GM18508 (cell line): Measurements from ENCODE around the gene ZNF521.

Experiments
- ATAC-seq: cut with Tn5 transposase; IDR thresholded peaks from one replicate; pipeline ENCODE4 v1.9.1; 2021; ENCODE audit warnings: moderate number of reproducible peaks; ENCODE audit not compliant: insufficient read depth, unreplicated experiment

ZNF521 gene

GRCh38 chr18:25137197-25137472 lies 214.8 kb downstream of the ZNF521 start:
- ATAC-seq = no peak

- no peak for ATAC-seq
Observed at GRCh38 chr18:25136416-25137196, 215.4 kb downstream of the ZNF521 start.

GRCh38 chr18:25134861-25135260 lies 217.1 kb downstream of the ZNF521 start:
- ATAC-seq = no peak

GRCh38 chr18:25133879-25134278 lies 218.1 kb downstream of the ZNF521 start:
- no peak for ATAC-seq

- no peak for ATAC-seq
Observed at GRCh38 chr18:25132786-25133496, 219.0 kb downstream of the ZNF521 start.

GRCh38 chr18:25126751-25127150 lies 225.2 kb downstream of the ZNF521 start:
- ATAC-seq = no peak

GRCh38 chr18:25125680-25126079 lies 226.3 kb downstream of the ZNF521 start:
- no peak for ATAC-seq

GRCh38 chr18:25123438-25124232 lies 228.3 kb downstream of the ZNF521 start:
- no peak for ATAC-seq

GRCh38 chr18:25121442-25121841 lies 230.5 kb downstream of the ZNF521 start:
- ATAC-seq = no peak

GRCh38 chr18:25113566-25113965 lies 238.4 kb downstream of the ZNF521 start:
- ATAC-seq = no peak

- ATAC-seq = no peak
Observed at GRCh38 chr18:25112821-25113434, 239.0 kb downstream of the ZNF521 start.

- ATAC-seq = no peak
Observed at GRCh38 chr18:25111377-25112288, 240.3 kb downstream of the ZNF521 start.

- ATAC-seq = no peak
Observed at GRCh38 chr18:25109484-25109883, 242.5 kb downstream of the ZNF521 start.

GRCh38 chr18:25103468-25104155 lies 248.4 kb downstream of the ZNF521 start:
- ATAC-seq = no peak

GRCh38 chr18:25102662-25103061 lies 249.3 kb downstream of the ZNF521 start:
- ATAC-seq = no peak

GRCh38 chr18:25100418-25100817 lies 251.5 kb downstream of the ZNF521 start:
- no peak for ATAC-seq

GRCh38 chr18:25099895-25100294 lies 252.1 kb downstream of the ZNF521 start:
- no peak for ATAC-seq

- no peak for ATAC-seq
Observed at GRCh38 chr18:25097569-25098056, 254.4 kb downstream of the ZNF521 start.

GRCh38 chr18:25097057-25097456 lies 254.9 kb downstream of the ZNF521 start:
- no peak for ATAC-seq
